Sigmoid colon (tissue), 4 donors: ENCODE data around the gene THOC6.

ENCODE experiments used
- POLR2A ChIP-seq, 2 donors: fragments of 450-650 bp; IDR thresholded peaks; one replicate each; pipeline ENCODE4 v1.6.1; 2016; ENCODE audit warnings: antibody characterized with exemption in 2 of 2, mild to moderate bottlenecking in 2 of 2, moderate library complexity in 2 of 2
- POLR2AphosphoS5 ChIP-seq, 4 donors: sonication (generic); formaldehyde crosslinking; IDR thresholded peaks; one replicate each; pipeline ENCODE4 v1.6.1; 2017; ENCODE audit warnings: antibody characterized with exemption in 4 of 4
- TF ChIP-seq, protein P1 (sequence below), 4 experiments: fragments of 450-650 bp in 3 of 4; fragments of 200-600 bp in 1 of 4; IDR thresholded peaks; one replicate each; pipeline ENCODE4 v1.5.1; 2016 to 2019; ENCODE audit warnings: antibody characterized with exemption in 4 of 4, mild to moderate bottlenecking in 3 of 4, moderate library complexity in 2 of 4

DNA sequence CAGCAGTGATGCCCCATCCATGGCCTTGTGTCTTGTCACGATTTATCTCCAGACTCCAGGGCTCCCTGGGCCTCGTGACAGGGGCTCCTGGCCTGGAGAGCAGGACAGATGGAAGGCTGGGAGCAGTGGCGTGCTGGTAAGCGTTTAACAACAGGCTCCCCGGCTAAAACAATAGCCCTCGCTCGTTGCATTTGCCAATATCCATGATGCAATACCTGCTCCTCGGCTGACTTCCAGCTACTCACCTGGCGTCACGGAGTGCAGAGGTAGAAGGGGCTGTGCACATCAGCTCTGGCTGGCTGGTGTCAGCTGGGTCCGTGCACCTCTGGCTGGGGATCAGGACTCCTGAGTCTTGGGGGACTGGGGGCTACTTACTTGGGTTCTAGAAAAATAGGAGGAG, 14.4 kb downstream of the THOC6 start:
- TF ChIP-seq, protein P1, sequence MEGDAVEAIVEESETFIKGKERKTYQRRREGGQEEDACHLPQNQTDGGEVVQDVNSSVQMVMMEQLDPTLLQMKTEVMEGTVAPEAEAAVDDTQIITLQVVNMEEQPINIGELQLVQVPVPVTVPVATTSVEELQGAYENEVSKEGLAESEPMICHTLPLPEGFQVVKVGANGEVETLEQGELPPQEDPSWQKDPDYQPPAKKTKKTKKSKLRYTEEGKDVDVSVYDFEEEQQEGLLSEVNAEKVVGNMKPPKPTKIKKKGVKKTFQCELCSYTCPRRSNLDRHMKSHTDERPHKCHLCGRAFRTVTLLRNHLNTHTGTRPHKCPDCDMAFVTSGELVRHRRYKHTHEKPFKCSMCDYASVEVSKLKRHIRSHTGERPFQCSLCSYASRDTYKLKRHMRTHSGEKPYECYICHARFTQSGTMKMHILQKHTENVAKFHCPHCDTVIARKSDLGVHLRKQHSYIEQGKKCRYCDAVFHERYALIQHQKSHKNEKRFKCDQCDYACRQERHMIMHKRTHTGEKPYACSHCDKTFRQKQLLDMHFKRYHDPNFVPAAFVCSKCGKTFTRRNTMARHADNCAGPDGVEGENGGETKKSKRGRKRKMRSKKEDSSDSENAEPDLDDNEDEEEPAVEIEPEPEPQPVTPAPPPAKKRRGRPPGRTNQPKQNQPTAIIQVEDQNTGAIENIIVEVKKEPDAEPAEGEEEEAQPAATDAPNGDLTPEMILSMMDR (IDR thresholded peaks at IDR 0.05): no peak
- TF ChIP-seq POLR2AphosphoS5 (IDR thresholded peaks at IDR 0.05): no peak
- no peak for TF ChIP-seq POLR2A (IDR thresholded peaks at IDR 0.05)
